Right kidney (tissue), 9 donors: ENCODE results near the gene PLAC1.

ENCODE experiments used
- DNase-seq: peaks from one replicate; pipeline ENCODE4 v3.0.0-alpha.2; 2016
- long read RNA-seq, 8 donors: transcript quantifications; one replicate each; lab custom pipeline, GENCODE V29; 2026

PLAC1 gene, protein sequence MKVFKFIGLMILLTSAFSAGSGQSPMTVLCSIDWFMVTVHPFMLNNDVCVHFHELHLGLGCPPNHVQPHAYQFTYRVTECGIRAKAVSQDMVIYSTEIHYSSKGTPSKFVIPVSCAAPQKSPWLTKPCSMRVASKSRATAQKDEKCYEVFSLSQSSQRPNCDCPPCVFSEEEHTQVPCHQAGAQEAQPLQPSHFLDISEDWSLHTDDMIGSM
- long read RNA-seq, donor 1: 0 reads
- long read RNA-seq, donor 2, partial matches to known transcripts: 0 of 6 reads
- long read RNA-seq, donor 2, other reads (novel, unspliced or antisense): 5 of 6 reads
- long read RNA-seq, donor 3: 0 reads
- long read RNA-seq, donor 4: 0 reads
- long read RNA-seq, donor 5: 0 reads
- long read RNA-seq, donor 6: 0 reads
- long read RNA-seq, donor 7: 0 reads
- long read RNA-seq, donor 8: 0 reads

DNA sequence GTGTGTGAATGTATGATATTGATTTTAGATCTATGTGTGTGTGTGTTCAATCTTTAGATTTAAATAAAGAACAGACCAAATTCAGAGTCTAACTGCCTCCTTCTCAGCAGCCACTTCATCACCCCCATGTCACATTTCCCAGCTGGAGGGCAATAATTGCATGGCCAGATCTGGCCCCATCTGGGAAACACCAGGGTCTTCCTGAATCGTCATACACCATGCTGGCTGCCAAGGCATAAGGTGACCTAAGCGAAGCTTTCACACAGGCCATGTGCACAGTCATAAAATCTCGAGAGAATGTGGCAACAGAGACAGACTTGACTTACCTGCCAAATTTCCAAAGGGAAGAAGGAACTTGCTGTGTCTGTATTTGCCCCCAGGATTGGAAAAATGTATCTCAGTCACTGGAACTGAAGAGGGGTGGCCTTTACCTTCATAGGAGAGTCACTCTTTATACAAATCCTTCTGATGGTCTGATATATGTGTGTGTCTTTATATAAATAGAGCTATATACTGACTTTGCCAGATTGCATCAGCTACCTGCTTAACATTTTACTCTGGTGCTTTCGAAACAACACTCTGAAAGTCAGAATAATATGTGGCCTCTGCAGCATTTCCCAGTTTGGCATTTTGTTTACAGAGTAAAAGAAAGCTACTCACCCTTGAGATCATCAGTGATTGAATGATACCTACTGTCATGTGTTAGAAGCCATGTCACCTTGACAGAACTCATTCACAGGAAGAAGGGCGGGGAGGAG, at the start of gene PLAC1:
Gene PLAC1, minus strand, starts transcription at position 470 of the 758 bp plus-strand sequence. CDS start 91,789 bp downstream, outside the sequence.
- no peak for DNase-seq

DNA sequence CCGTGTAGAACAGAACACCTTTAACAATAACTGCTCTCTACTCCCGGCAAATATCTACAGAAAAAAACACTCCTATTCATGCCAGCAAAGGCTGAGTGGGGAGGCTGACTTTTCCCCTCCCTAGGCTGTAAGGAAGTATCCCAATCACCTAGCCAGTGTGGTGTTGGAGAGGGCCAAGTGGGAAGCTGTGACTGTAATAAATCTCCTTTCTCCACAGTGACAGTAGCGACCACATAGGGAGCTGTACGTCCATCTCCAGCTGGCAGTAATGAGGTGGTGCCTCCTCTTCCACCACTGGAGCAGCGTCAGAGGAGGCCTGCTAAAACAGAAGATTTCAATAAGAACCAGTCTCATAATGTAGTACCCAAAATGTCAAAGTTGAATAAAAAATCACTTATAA, 47.9 kb upstream of the PLAC1 start:
- no peak for DNase-seq

DNA sequence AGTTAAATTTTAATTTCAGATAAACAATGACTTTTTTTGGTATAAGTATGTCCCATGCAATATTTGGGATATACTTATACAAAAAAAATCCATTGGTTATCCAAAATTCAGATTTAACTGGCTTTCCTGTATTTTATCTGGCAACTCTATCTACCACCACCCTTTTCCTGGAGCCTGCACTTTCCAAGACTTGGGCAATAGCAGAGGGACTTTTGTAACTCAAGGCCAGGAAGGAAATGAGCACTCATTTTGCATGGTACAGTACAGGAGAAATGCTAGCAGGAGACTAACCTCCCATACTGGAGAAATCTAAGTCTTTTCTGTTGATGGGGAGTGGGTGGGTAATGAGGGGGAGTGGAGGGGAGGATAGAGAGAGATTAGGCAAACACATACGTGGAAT, 37.7 kb upstream of the PLAC1 start:
- no peak for DNase-seq

DNA sequence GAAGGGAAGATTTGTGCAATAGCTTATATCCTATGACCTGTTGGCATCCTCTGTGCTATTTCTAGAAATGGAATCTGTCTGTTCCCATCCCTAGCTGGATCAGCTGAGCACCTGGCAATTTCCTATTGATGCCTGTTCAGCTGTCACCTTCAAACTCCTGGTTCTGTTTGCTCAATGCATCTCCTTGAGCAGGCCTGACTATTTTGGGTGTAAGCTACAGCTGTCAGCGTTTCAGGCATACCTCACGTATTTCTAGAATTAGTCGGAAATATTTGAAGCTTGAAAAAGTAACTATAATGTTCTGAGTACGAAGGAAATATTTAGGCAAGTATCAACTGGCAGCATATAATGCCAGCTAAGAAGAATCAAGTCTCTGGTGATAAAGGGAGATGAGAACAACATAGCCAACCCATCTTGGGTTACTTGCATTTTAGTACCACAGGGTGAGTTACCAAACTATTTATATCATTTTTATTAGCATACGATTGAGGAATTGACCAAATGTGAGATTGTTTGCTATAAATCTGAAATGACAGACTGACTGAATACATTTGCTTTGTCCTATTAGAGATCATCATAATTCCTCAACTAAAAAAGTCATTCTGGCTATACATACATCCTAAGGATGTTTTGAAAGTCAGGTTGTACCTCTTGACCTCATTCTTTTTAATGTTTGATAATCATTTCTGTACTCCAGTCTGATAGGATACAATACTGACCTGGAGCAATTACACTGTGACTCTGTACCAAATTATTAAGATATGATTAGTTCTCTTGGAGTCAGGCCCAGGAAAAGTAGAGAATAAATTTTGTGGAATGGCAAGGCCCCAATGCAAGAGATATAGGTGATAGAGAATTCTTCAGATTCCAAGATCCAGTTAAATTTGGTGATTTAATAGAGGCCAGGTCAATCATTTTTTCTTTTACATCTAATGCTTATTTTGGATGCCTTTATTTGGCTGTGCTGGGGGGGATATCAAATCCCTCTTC, 36.4 kb upstream of the PLAC1 start:
- DNase-seq: no peak

DNA sequence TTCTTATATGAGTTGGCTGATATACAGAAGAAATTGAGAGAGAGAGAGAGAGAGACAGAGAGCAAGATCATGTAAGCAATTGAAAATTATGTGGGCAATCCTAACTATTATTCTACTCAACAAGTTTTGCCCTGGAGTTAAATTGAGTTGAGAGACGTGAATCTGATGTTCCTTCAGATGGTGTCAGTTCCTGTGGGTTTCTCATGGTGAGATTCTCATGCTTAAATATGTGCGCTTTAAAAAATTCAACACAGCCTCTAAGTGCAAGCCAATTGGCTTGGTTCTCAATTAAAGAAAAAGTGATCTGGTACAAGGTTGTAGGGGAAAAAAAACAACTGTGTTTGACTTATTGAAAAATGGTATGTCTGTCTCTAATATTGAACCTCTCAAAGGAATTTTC, 35.4 kb upstream of the PLAC1 start:
- DNase-seq: no peak

DNA sequence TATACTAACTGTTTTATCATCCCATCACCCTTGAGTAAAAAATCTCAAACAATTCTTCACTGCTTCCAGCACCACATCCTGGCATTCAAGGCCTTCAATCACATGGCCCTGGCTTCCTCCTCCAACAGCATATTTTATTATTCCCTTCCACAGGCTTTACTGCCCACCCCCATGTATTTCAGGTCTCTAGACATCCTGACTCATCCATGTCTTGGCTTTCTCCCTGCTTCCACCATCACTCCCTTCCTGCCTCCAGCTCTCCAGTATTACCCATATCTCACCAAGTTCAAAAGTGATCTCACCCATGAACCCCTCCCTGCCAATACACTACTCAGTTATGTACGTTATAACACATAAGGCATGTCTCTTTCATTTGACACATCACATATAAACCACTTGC, 34.7 kb upstream of the PLAC1 start:
- DNase-seq: no peak

DNA sequence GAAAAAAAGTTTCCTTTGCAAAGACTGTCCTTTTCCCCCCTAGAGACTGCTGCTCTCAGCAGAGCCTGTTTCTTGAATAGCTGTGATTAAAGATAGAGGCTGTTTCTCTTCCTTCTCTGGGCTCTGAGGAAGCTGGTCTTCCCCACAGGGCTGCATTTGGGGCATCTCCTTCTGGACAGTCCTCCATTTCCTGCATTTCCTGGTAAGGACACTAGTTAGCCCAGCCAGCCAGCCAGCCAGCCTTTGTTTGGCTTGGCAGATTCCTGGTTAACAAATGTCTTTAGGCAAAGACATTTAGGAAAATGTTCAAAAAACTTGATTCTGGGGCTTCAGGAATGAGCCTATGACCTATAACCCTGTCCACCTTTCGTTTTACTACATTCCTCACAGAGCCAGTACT, 34.0 kb upstream of the PLAC1 start:
- DNase-seq: no peak

DNA sequence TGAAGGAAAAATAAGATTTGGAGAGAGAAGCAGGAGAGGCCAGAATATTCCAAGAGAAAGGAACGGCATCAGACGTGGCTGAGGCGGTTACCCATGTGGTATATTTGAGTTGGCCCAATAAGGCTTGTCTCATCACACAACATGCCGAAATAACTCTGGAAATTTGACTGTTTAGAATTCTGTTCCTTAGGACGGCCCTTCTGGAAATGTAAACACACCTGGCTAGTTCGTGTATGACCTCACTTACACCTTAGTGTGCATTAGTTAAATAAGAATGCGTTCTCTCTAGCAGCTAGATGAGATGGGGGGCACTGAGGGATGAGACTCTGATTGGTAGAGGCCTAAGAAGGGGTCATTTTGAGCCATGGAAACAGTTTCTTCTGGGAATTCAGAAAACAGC, 33.2 kb upstream of the PLAC1 start:
- DNase-seq: no peak

DNA sequence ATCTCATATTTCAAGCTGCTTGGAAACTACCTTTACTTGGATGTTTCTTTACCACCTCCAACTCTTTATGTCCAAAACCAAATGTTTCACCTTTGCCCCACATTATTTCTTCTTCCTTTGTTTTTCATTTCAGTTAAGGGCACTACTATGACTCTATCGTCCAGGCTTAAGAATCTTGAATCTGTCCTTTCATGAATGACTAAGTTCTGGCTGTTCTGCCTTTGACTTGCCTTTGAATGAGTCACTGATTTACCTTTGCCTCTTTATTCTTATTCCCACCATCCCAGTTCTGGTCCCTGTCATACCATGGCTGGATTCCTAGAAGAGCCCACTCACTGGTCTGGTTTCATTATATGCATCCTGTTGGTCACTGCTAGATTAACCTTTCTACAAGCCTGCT, 30.6 kb upstream of the PLAC1 start:
- no peak for DNase-seq

DNA sequence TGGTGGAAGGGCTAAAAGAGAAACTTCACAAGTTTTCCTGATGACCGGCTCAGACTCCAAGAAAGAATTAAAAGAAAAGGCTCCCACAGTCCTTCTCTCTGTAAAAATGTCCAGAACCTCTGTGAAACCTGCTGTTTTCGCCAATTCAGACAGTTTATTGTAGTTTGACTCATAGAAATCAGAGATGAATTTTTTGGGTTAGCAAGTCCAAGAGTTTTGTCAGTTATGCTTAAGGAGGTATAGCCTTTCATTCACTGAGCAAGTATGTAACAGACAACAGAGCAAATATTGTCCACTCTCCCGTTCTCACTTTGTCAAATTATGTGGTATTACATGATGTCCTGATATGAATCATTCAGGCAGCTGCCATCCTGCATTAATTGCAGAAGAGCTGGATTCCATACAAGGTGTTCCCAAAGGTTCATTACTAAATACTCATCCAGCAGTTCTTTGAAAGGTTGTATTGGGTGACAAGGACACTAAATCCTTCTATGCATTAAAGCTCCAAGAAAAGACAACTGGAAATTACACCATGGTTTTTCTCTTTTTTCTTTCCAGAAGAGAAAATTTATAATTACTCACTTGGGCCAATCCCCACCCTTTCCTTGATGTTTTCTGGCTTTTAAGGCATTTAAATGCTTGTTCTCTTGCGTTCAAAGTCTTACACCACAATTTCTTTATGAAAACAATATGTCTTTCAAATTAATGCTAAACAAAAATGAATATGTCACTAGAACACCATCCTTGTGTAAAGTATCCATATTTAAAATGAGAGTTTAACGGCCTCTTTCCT, 30.0 kb upstream of the PLAC1 start:
- no peak for DNase-seq

DNA sequence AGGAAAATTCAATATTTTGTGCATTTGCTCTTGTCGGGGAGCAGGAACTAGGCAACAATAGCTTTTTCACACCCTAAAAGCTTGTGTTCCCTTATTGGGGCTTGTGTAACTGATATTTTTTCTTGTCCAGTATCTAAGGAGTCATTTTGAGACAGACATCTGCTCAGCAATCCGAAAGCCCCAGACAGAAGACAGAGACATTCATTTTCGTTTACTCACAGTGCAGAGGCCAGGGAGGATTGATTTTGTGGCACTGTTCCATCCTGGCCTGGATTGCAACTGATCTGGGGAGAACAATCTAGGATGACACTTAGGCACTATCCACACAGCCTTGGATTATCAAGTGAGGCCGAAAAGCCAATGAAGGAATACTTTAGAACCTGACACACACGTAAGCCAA, 27.4 kb upstream of the PLAC1 start:
- DNase-seq: no peak

DNA sequence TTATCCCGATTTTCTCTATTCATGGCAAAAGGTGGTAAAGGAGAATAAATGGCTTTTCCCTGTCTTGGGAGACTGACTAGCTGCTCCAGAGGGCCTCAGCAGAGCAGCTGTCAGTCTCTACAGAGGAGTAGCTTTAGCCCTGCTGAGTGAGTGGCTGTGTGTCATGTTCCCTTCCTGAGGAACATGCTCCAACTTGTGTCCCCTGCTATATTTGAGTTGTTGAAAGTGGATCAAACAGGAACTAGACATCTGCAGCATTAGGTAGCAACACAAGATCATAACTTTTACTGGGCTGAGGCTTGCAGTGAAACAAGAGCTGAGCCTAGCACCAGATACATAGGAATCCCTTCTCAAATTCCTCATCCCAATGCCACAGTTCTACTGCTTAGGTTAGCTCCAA, 26.7 kb upstream of the PLAC1 start:
- no peak for DNase-seq

DNA sequence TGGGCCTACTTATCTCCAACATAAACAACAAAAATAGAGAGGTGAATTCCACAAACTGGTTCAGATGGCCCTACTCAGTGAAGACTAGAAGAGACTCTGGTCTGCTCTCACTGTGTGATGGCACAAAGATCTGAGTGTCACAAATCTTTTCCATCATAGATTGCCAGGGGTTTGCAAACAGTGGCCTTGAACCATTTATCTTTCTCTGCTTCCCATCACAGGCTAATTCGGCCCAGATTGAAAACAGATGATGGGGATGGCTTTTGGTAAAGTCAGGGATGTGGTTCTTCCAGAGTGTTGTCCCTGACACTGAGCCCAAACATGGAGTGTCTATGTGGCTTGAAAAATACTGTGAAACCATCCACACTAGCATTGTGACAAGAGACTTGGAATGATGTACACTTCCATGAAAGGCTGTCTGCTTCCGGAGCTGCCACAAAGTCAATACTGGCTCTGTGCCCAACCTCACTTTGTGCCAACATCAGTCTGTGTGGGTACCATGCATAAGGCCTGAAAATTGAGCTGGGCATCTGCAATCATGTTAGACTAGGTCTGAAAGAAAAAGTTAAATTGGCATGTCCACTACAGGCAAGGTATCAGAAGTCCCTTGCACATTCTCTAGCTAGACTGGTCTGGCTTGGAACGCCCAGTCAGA, 25.2 kb upstream of the PLAC1 start:
- DNase-seq: no peak

DNA sequence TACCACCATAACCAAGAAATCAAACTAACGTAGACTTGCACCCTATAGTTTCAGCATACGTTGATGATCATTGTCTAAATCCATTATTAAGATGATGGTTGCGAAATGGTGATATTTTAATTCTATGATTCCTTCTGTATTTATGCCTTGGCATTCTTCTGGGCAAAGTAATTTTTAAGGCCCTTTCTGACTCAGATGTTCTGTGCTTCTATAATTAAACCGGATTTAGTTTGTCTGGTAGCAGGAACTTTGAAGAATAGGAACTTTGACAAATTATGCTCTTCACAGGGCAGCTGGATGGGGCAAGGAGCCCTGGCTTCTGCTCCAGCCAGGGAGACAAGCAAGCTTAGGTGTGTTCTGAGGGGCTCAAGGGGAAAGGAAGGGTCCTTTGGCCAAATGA, 23.8 kb upstream of the PLAC1 start:
- DNase-seq: no peak

DNA sequence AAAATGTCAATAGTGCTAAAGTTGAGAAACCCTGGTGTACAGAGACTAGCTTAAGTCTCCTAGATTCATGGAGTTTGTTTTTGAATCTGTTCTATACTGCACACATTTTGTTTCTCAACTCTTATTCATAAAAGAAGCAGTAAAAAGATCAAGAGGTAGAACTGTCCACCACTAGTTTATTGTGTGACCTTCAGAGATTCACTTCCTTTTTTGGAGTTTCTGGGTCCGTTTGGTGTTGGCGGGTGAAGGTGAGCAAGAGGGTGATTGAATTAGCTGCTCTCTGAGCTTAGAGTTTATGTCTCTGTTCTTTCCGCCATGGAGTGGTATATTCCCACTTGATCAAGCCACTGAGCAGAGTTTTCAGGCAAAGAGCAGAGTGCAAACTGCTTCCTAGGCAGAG, 21.4 kb upstream of the PLAC1 start:
- no peak for DNase-seq

DNA sequence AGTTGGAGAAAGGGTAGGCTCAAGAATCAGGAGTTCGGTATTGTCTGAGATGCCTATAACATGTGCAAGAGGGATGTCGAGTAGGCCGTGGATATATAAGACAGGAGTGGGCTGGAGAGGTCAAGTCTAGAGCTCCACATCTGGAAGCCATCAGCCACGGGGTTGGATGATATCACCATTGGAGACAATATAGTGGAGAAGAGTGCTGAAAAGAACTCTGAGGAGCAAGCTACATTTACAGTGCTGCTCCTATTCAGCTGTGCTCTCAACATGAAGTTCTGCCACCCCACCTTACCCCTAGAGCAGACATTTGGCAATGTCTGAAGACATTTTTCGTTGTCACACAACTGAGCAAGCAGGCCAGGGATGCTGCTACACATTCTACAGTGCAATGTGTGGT, 20.9 kb upstream of the PLAC1 start:
- DNase-seq: no peak

DNA sequence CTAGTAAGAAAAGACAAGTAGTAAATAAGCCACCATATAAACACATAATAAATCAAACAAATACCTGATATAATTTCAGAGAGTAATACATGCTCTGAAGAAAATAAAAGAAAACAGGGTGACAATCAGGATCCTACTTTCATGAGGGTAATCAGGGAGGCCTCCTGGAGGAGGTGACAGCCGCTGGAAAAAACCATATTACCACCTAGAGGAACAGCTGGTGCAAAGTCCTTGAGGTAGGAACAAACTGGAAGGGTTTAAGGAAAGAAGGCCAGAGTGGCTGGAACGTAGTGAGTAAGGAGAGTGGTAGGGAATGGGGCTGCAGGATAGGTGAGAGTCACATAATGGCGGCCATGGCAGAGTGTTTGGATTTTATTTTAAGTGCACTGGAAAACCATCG, 19.1 kb upstream of the PLAC1 start:
- DNase-seq: no peak

DNA sequence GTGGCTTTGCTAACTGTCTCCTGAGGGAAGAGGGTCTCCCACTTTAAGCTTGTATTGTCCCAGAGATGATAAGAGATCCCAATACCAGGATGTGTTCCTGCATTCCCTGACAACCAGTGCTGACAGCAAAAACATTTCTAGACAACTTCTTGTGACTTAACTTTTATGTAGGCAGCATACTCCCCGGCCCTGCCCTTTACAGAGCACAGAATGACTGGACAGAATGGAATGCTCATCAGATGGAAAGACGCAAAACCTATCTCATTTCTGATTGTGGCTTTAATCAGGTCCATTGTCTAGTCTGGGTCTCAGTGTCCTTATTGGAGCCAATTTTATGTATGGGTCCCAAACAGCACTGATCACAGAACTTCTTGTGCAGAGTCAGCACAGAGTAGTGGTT, 18.2 kb upstream of the PLAC1 start:
- DNase-seq: no peak

DNA sequence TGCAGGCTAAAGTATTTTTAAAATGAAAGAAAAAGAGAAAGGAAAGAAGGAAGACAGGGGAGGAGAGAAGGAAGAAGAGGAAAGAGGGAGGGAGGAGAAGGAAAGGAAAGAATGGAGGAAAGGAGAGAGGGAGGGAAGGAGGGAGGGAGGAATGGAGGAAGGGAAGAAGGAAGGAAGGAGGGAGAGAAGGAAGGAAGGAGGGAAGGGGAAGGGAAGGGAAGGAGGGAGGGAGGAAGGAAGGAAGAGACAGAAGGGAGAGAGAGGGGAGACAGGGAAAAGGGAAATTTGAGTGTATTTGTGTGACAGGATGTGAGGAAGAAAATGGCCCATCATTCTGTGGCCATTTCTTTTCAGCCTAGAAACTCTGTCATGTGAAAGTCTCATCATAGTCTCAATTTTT, 14.9 kb upstream of the PLAC1 start:
- DNase-seq: no peak

DNA sequence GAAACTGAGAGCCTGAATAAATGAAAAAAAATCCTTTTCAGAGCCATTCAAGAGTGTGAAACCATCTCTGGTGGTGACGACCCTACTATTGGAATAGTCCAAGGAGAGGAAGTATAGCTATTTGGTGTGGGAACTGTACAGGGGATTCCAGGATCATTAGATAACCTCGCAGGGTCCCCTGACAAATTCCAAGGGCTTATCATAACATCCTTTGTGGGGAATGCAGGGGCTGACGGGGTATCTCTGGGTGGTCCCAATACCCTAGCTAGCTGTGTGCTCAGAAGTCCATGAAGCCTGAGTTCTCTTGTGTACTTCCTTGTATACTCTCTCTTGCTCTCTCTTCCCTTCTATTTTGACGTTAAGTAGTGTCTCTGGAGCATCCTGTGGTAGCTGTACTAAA, 13.8 kb upstream of the PLAC1 start:
- no peak for DNase-seq

DNA sequence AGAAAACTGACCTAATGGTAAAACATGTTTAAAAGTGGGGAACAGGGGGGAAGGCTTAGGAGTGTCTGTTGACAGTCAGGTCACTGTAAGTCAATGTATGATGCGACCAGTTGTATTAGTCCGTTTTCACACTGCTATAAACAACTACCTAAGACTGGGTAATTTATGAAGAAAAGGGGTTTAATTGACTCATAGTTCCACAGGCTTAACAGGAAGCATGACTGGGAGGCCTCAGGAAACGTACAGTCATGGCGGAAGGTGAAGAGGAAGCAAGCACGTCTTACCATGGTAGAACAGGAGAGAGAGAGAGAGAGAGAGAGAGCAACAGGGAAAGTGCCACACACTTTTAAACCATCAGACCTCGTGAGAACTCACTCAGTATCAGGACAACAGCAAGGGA, 13.0 kb upstream of the PLAC1 start:
- no peak for DNase-seq
